Liver (tissue), 9 donors: Measurements from ENCODE around the gene CUX1. TPM values are rescaled to one million over a fixed set of nuclear protein-coding genes. Genes with fewer than 3 reads are reported as not detected.

Experiments
- DNase-seq: peaks from one replicate; pipeline ENCODE4 v3.0.0-alpha.2; 2017; ENCODE audit warnings: low spot score
- H3K27ac ChIP-seq, 2 donors: one replicate each; pipeline ENCODE4 v1.7.0; 2013; ENCODE audit warnings: inconsistent platforms in 2 of 2, low read length in 2 of 2, control low read depth in 1 of 2, low read depth in 1 of 2, mild to moderate bottlenecking in 1 of 2
- H3K27me3 ChIP-seq, 4 donors: one replicate each; pipeline versions ENCODE4 v1.6.1 to v1.7.0; 2013; ENCODE audit warnings: low read length in 3 of 4, inconsistent platforms in 1 of 4, mild to moderate bottlenecking in 1 of 4, moderate library complexity in 1 of 4; ENCODE audit not compliant: control insufficient read depth in 4 of 4, insufficient read depth in 4 of 4
- H3K36me3 ChIP-seq, 4 donors: one replicate each; pipeline versions ENCODE4 v1.6.1 to v1.7.0; 2013; ENCODE audit warnings: low read length in 3 of 4, mild to moderate bottlenecking in 3 of 4, low read depth in 1 of 4, moderate library complexity in 1 of 4; ENCODE audit not compliant: control insufficient read depth in 4 of 4, insufficient read depth in 3 of 4
- H3K4me1 ChIP-seq, 4 donors: one replicate each; pipeline versions ENCODE4 v1.6.1 to v1.7.0; 2013; ENCODE audit warnings: low read length in 3 of 4, mild to moderate bottlenecking in 3 of 4, moderate library complexity in 1 of 4; ENCODE audit not compliant: control insufficient read depth in 4 of 4, insufficient read depth in 4 of 4
- H3K4me3 ChIP-seq, 3 donors: one replicate each; pipeline versions ENCODE4 v1.6.1 to v1.7.0; 2013; ENCODE audit warnings: low read length in 3 of 3, control low read depth in 1 of 3, low read depth in 1 of 3, mild to moderate bottlenecking in 1 of 3
- H3K9ac ChIP-seq, 2 donors: one replicate each; pipeline ENCODE4 v1.7.0; 2013; ENCODE audit warnings: low read length in 2 of 2, mild to moderate bottlenecking in 2 of 2, moderate library complexity in 2 of 2, control low read depth in 1 of 2, low read depth in 1 of 2
- H3K9me3 ChIP-seq, 4 donors: one replicate each; pipeline versions ENCODE4 v1.6.1 to v1.7.0; 2013; ENCODE audit warnings: low read length in 3 of 4; ENCODE audit not compliant: control insufficient read depth in 4 of 4
- EGR1 ChIP-seq, 2 donors: IDR thresholded peaks; 2 replicates each; pipeline ENCODE4 v1.6.1; 2016 to 2018; ENCODE audit warnings: antibody characterized with exemption in 2 of 2, low read depth in 2 of 2
- FOXA1 ChIP-seq: IDR thresholded peaks from 2 replicates; pipeline ENCODE4 v1.6.1; 2016; ENCODE audit warnings: antibody characterized with exemption
- FOXA2 ChIP-seq: IDR thresholded peaks from 2 replicates; pipeline ENCODE4 v1.6.1; 2016; ENCODE audit warnings: antibody characterized with exemption
- GABPA ChIP-seq, 2 donors: IDR thresholded peaks in 1 of 2; conservative IDR thresholded peaks in 1 of 2; 2 replicates each; pipeline ENCODE4 v1.6.1; 2016; ENCODE audit warnings: antibody characterized with exemption in 2 of 2, mild to moderate bottlenecking in 1 of 2, moderate library complexity in 1 of 2
- HNF4A ChIP-seq, 2 donors: conservative IDR thresholded peaks; 2 replicates each; pipeline ENCODE4 v1.6.1; 2016; ENCODE audit warnings: antibody characterized with exemption in 2 of 2, mild to moderate bottlenecking in 2 of 2
- HNF4G ChIP-seq: IDR thresholded peaks from 2 replicates; pipeline ENCODE4 v1.6.1; 2016; ENCODE audit warnings: antibody characterized with exemption
- JUND ChIP-seq, 2 donors: IDR thresholded peaks; 2 replicates each; pipeline ENCODE4 v1.6.1; 2016; ENCODE audit warnings: antibody characterized with exemption in 2 of 2
- RAD21 ChIP-seq, 2 donors: IDR thresholded peaks; 2 replicates each; pipeline ENCODE4 v1.6.1; 2016; ENCODE audit warnings: antibody characterized with exemption in 2 of 2, mild to moderate bottlenecking in 2 of 2
- RXRA ChIP-seq, 2 donors: IDR thresholded peaks; 2 replicates each; pipeline ENCODE4 v1.6.1; 2017 to 2018; ENCODE audit warnings: antibody characterized with exemption in 2 of 2, mild to moderate bottlenecking in 1 of 2
- SP1 ChIP-seq: IDR thresholded peaks from 2 replicates; pipeline ENCODE4 v1.6.1; 2018; ENCODE audit warnings: antibody characterized with exemption, mild to moderate bottlenecking
- TAF1 ChIP-seq: conservative IDR thresholded peaks from 2 replicates; pipeline ENCODE4 v1.6.1; 2016; ENCODE audit warnings: antibody characterized with exemption, mild to moderate bottlenecking
- YY1 ChIP-seq: IDR thresholded peaks from 2 replicates; pipeline ENCODE4 v1.6.1; 2016; ENCODE audit warnings: antibody characterized with exemption, mild to moderate bottlenecking
- WGBS: extraction: QIAGEN DNeasy Blood & Tissue Kit; methylation state at CpG from one replicate; pipeline ENCODE4 v1.1.7; 2013; 5-methylcytosine and 5-hydroxymethylcytosine counted together
- polyA plus RNA-seq, 2 donors: library from polyadenylated mRNA; stranded (reverse) in 1 of 2; unstranded in 1 of 2; fragments of 200-250 nt in 1 of 2; fragments of >200 nt in 1 of 2; fragmentation: Nextera tagmentation in 1 of 2; extraction: Ambion mirVana in 1 of 2; gene quantifications; one replicate each; pipeline versions ENCODE4 v1.2.1 to v1.2.3, GENCODE V29; 2013 to 2015
- total RNA-seq, 2 donors: library from RNA; depleted of rRNA; stranded (reverse); fragments of >200 nt; gene quantifications; one replicate each; pipeline ENCODE4 v1.2.3, GENCODE V29; 2014
- TF ChIP-seq, protein P1 (sequence below): IDR thresholded peaks from 2 replicates; pipeline ENCODE4 v1.6.1; 2016; ENCODE audit warnings: antibody characterized with exemption, mild to moderate bottlenecking
- TF ChIP-seq, protein P2 (sequence below): fragments of 150-350 bp; IDR thresholded peaks from 2 replicates; pipeline ENCODE4 v1.5.1; 2017; ENCODE audit warnings: improper control_type of control experiment, low read depth, low read length; ENCODE audit not compliant: missing input control
- TF ChIP-seq, protein P3 (sequence below): IDR thresholded peaks from 2 replicates; pipeline ENCODE4 v1.6.1; 2016; ENCODE audit warnings: antibody characterized with exemption
- donor health status: healthy.
- donor health status: healthy.
- donor health status: healthy.
- donor health status: healthy.
- donor health status: healthy.

The CUX1 gene
- total and polyA plus RNA-seq, 4 donors, result 18.6 to 40.6 (median 21.4) TPM

DNA sequence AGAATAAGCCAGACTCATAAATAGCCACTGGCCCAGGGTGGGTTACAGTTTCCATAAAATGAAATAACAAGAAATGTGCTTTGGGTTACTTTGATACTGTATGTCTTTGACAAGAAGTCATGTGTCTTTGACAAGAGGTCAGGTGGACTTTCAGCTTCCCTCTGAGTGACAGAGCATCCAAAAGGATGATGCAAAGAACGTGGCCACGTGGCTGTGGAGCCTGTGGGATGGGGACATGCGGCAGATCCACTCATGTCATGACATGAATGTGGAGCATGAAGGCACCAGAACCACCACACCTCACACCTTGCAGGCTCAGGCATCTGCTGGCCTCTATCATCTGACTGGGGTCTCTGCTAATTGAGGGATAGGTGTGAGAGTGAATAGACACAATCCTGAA lies 37.1 kb upstream of the CUX1 start:
- H3K9me3 ChIP-seq, result no peaks in the 10 kb centered on the region
- 49% methylated on average over 3 of the region's 3 CpGs for WGBS

DNA sequence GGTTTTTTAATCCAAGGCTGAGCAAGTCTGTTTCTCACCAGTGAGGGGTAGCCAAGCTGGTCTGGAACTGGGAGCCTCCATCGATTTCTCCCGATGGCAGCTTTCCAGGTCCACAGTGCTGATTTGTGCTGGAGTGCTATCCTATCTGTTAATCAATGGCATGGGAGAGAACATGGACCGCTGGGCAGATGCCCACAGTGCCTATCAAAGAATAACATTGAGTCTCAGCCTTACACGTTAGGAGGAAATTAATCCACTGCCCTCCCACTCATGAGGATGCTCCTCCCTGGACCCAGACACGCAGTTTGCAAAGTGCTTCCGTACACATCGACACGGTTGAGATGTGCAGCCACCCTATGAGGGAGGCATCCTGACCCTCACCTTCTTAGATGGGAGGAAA lies 36.0 kb upstream of the CUX1 start:
- H3K36me3 ChIP-seq, result no peaks in the 10 kb centered on the region
- no peaks in the 10 kb centered on the region for H3K9me3 ChIP-seq
- no peak for TF ChIP-seq EGR1 (IDR thresholded peaks at IDR 0.05; ENCODE audit: low read depth in 2 of 2)
- TF ChIP-seq HNF4A (conservative IDR thresholded peaks at IDR 0.05), result peak in 1 of 2 donors; percentile 36
- TF ChIP-seq SP1, result no peak
- TF ChIP-seq YY1, result peak; percentile 48
- TF ChIP-seq, protein P1, sequence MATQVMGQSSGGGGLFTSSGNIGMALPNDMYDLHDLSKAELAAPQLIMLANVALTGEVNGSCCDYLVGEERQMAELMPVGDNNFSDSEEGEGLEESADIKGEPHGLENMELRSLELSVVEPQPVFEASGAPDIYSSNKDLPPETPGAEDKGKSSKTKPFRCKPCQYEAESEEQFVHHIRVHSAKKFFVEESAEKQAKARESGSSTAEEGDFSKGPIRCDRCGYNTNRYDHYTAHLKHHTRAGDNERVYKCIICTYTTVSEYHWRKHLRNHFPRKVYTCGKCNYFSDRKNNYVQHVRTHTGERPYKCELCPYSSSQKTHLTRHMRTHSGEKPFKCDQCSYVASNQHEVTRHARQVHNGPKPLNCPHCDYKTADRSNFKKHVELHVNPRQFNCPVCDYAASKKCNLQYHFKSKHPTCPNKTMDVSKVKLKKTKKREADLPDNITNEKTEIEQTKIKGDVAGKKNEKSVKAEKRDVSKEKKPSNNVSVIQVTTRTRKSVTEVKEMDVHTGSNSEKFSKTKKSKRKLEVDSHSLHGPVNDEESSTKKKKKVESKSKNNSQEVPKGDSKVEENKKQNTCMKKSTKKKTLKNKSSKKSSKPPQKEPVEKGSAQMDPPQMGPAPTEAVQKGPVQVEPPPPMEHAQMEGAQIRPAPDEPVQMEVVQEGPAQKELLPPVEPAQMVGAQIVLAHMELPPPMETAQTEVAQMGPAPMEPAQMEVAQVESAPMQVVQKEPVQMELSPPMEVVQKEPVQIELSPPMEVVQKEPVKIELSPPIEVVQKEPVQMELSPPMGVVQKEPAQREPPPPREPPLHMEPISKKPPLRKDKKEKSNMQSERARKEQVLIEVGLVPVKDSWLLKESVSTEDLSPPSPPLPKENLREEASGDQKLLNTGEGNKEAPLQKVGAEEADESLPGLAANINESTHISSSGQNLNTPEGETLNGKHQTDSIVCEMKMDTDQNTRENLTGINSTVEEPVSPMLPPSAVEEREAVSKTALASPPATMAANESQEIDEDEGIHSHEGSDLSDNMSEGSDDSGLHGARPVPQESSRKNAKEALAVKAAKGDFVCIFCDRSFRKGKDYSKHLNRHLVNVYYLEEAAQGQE, result peak; percentile 97
- TF ChIP-seq, protein P2, sequence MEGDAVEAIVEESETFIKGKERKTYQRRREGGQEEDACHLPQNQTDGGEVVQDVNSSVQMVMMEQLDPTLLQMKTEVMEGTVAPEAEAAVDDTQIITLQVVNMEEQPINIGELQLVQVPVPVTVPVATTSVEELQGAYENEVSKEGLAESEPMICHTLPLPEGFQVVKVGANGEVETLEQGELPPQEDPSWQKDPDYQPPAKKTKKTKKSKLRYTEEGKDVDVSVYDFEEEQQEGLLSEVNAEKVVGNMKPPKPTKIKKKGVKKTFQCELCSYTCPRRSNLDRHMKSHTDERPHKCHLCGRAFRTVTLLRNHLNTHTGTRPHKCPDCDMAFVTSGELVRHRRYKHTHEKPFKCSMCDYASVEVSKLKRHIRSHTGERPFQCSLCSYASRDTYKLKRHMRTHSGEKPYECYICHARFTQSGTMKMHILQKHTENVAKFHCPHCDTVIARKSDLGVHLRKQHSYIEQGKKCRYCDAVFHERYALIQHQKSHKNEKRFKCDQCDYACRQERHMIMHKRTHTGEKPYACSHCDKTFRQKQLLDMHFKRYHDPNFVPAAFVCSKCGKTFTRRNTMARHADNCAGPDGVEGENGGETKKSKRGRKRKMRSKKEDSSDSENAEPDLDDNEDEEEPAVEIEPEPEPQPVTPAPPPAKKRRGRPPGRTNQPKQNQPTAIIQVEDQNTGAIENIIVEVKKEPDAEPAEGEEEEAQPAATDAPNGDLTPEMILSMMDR, result no peak
- TF ChIP-seq RXRA (IDR thresholded peaks at IDR 0.05), result no peak
- peak; percentile 20 to 40 for TF ChIP-seq RAD21 (IDR thresholded peaks at IDR 0.05)
- TF ChIP-seq HNF4G, result no peak
- no peak for TF ChIP-seq FOXA1
- no peak for TF ChIP-seq TAF1
- no peak for TF ChIP-seq GABPA (IDR thresholded peaks at IDR 0.05 in 1 of 2, conservative IDR thresholded peaks at IDR 0.05 in 1 of 2)
- TF ChIP-seq, protein P3, sequence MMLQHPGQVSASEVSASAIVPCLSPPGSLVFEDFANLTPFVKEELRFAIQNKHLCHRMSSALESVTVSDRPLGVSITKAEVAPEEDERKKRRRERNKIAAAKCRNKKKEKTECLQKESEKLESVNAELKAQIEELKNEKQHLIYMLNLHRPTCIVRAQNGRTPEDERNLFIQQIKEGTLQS, result no peak
- no peaks in the 10 kb centered on the region for H3K27me3 ChIP-seq
- DNase-seq, result no peak
- H3K27ac ChIP-seq, result no peak overlapping the region
- no peak overlapping the region for H3K9ac ChIP-seq
- H3K4me3 ChIP-seq, result no peak overlapping the region
- peaks cover 0 to 9% (median 2%) of the 10 kb centered on the region in 4 donors for H3K4me1 ChIP-seq
- 58% methylated on average over 8 of the region's 8 CpGs for WGBS

More for the DNA sequence above, 37.1 kb upstream of the CUX1 start:
- Histone ChIP-seq H3K9ac (no peak overlapping the region), H3K4me1 (peaks cover 0 to 9% (median 2%) of the 10 kb centered on the region in 4 donors), H3K27ac (no peak overlapping the region), H3K27me3 (no peaks in the 10 kb centered on the region), H3K4me3 (no peak overlapping the region), H3K36me3 (no peaks in the 10 kb centered on the region)
- no peak for DNase-seq
- TF ChIP-seq FOXA2 (no peak), JUND (IDR thresholded peaks at IDR 0.05) (no peak)
